Femur (tissue), 1 donor: ENCODE results near the gene PTPN18.
A peak's percentile ranks its signal among the peaks of the same experiment; 100 is the strongest.
"Not testable (repeated sequence)": the region's sequence is repeated elsewhere in the genome, so short reads cannot be mapped to it uniquely, and the experiment has no call there.

ENCODE experiments used
- DNase-seq: peaks from one replicate; pipeline ENCODE4 v3.0.0-alpha.2; 2017

Gene PTPN18

DNA sequence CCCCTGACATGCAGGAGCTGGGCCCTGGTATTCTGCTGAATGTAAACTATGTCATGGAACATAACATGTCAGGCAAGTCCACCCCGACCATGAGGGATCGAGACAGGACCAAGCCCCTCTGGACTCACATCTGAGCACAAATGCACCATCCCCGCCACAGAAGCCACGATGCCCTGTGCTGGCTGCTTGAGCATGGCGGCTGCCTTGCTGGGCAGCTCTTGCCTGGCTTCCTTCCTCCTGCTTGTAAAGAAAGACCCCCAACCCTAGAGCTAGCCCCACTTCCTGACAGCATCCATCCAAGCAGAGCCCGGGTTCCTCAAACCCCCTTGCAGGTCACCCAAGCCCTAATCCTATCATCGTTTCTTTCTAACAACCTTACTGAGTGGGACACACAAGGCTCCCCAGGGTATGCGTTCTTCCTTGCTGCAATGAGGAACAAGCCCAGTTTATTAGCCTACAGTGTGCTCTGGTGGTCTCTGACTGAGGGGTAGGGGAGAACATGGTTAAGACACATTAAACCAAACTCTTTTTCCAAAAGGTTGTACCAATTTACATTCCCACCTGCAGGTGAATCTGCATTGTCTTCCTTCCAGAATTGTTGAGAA is 26.6 kb downstream of the PTPN18 start:
- no peak for DNase-seq

DNA sequence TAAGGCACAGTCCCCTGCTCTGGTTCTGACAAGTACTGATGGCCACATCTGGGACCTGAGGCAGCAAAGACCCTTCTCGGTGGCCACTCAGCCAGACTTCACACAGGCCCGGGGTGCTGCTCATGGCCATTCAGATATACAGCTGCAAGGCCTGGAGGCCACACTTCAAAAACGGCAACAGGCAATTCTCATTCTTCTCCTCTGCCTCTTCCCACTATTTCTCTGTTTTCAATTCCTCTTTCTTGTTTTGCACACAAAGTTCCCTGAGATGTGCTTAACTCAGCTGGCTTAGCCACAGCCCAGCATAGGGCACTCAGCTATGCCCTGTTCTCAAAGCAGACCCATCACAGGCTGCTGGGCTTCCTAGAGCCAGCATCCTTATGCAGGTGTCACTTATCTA is 29.9 kb downstream of the PTPN18 start:
- DNase-seq, result no peak

- DNase-seq, result no peak
These were observed 31.2 kb downstream of the PTPN18 start for GRCh38 chr2:130387071-130387400.

GRCh38 chr2:130387804-130388203 is 31.9 kb downstream of the PTPN18 start:
- no peak for DNase-seq

DNA sequence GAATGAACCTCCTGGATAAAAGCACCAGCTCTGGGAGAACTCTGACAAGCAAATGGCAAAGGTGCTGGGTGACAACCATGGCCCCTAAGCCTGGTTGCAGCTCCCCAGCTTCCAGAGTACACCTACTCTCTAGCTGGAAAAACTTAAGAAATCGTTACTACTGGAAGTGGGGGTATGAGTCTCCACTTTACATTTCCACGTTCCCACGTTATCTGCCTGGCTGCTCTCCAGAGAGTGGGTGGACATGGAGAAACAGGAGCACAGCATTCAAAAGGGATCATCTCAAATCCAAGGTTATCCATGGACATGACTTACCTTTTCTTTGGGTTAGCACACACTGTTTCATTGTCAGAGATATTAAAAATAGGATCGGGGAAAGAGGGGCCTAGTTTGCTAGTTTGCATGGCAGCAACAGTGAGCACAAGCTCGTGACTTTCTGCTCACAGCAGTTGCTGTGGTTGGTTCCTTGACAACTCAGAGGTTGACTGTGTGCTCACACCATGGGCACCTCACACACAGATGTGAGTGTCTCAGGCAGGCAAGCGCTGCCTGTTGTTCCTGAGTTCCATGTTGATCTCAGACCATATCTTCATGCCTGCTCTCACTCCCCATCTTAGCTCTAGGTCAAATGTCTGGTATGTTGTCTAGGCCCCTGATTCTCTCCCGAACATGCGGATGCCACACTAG is 32.5 kb downstream of the PTPN18 start:
- no peak for DNase-seq

- no peak for DNase-seq
These were observed 33.5 kb downstream of the PTPN18 start for GRCh38 chr2:130389358-130389757.

DNA sequence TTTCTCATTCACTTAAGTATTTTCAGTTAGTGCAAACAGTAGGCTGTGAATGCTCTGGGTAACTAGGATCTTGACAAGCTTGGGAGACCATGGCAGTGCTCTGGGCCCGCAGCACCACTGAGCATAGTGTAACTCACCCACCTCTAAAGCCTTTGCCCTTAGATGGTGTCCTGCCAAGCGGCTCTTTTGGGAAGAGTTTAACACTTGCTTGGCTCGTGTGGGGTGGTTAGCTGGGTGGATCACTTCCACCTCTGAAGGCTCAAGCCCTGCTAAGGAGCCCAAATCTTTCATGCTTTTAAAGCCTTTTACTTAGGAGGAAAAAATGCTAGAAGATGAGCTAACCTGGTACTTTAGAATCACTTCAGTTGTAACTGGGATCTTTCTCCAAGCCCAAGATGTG is 33.9 kb downstream of the PTPN18 start:
- DNase-seq, result no peak

DNA sequence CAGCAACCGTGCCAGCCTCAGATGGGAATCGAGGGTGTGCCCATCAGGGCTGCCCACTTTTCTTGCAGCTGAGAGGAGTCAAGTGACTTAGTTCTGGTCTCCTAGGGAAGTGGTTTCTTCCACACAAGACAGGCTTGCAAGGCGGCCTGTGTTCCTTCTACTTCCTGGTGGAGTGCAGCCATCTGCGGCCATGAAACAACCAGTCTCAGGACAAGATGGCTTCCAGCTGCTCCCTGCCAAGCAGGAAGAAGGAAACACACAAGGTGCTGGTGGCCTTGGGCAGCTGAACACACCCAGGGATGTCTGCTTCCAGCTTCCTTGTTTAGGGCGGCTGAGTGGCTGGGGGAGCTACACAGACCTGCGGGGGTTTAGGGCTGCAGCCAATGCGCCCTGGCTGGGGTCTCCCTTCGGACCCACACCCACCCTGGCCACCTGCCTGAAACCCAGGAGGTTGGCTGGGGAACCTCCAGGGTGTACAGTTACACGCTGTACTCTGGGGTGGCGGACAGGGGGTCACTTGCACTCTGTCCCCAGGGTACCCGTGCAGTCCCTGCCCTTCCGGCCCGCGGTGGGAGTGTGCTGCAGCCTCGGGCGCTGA is 34.7 kb downstream of the PTPN18 start:
- DNase-seq, result no peak

GRCh38 chr2:130391058-130391871 is 35.4 kb downstream of the PTPN18 start:
- DNase-seq, result peak; percentile 88

DNA sequence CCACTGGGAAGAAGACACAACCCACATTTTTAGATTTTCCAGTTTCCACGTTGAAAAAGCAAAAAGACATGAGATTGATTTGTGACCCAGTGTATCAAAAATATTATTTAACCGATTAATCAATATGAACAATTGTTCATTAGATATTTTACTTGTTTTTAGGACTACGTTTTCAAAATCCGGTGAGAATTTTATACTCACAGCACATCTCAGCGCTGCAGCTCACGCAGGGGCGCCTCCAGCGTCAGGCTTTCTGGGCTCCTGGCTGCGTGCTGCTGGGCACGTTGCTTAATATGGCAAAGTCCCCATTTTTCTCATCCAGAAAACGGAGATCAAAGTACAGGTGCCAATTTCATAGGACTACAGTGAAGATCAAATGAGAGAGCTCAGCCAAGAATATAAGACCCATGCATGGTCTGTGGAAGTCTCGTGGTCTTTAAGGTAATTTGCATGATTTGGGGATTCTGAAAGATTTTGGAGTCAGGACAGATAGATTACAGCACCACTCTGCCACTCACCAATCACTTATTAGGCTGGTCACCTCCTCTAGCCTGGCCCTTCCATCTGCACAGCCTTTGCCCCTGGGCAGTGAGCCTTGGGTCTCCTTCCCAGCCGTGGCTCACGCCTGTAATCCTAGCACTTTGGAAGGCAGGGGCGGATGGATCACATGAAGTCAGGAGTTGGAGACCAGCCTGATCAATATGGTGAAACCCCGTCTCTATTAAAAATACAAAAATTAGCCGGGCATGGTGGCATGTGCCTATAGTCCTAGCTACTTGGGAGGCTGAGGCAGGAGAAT is 36.2 kb downstream of the PTPN18 start:
- DNase-seq, result no peak

- DNase-seq, result no peak
These were observed 37.6 kb downstream of the PTPN18 start for GRCh38 chr2:130393318-130393910.

DNA sequence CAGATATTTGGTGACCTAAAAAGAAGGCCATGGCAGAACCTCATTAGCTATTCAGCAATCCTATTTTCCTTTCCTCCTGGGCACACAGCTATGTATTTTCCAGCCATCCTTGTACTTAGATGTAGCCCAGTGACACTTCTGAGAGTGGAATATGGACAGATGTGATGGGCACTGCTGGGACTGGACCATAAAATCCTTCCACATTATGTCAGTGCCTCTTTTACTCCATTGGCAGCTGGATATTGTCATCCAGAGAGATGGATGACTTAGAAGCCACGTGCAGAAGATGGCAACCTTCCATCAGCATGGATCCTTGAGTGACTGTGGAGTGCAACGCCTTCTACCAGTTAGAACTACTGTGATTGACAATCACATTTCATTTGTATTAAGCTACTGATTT is 50.4 kb downstream of the PTPN18 start:
- not testable (repeated sequence) for DNase-seq

DNA sequence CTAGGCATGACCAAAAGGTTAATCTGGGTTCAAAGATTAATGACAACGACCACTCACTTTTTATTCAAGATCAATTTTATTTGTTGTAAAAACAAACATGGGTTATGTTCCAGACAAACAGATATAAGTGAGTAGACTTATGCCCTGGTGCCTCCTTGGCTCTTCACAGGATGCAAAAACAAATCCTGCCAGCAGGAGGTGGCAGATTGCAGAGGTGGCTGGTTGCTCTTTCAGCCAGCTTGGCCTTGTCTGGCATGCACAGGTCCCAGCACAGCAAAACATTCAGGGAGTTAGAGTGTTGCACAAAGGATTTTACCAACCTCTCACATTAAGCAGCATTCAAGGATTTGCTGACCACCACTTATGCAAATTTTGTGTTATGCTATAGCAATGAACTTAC is 60.8 kb downstream of the PTPN18 start:
- not testable (repeated sequence) for DNase-seq

GRCh38 chr2:130418845-130419244 is 63.0 kb downstream of the PTPN18 start:
- DNase-seq, result not testable (repeated sequence)
